B cell (primary cell): ENCODE measurements around the gene GPI. TPM values are rescaled to one million over a fixed set of nuclear protein-coding genes. Genes with fewer than 3 reads are reported as not detected.

ENCODE experiments used
- ATAC-seq: fragments of 200-7000 bp; cut with Tn5 transposase; one replicate; pipeline ENCODE4 v1.10.0; 2021; ENCODE audit warnings: low read depth, mild to moderate bottlenecking, moderate number of reproducible peaks, moderate library complexity
- CTCF ChIA-PET: fragments of 350-600 bp; sonication (Branson Sonifier 250); formaldehyde crosslinking; loops from one replicate; lab custom pipeline; 2021; ENCODE audit warnings: antibody characterized with exemption, inconsistent platforms; lab: Charles Lee
- POLR2A ChIA-PET: fragments of 350-600 bp; sonication (Branson Sonifier 250); formaldehyde crosslinking; loops from one replicate; lab custom pipeline; 2021; ENCODE audit warnings: antibody characterized with exemption; lab: Charles Lee
- DNase-seq: peaks from one replicate; pipeline ENCODE4 v3.0.0; 2013
- H2AFZ ChIP-seq: 2 replicates; pipeline ENCODE4 v1.6.1; 2012; ENCODE audit warnings: mild to moderate bottlenecking, low read depth, low read length; ENCODE audit not compliant: insufficient read depth, poor library complexity, severe bottlenecking
- H3K27ac ChIP-seq, 2 donors: 1 replicate in 1 of 2; 2 replicates in 1 of 2; pipeline ENCODE4 v1.5.1; 2012 to 2013; ENCODE audit warnings: low read length in 2 of 2, mild to moderate bottlenecking in 2 of 2, moderate library complexity in 1 of 2
- H3K27me3 ChIP-seq, 4 experiments: fragments of 200-600 bp in 1 of 4; sonication (generic) in 1 of 4; replicated peaks in 1 of 4; 1 replicate in 2 of 4; 2 replicates in 2 of 4; pipeline versions ENCODE4 v1.6.1 to v1.7.0; 2013 to 2016; ENCODE audit warnings: low read length in 3 of 4, mild to moderate bottlenecking in 2 of 4, mixed read lengths in 1 of 4, moderate library complexity in 1 of 4; ENCODE audit not compliant: insufficient read depth in 4 of 4, control insufficient read depth in 3 of 4; ENCODE audit errors: control extremely low read depth in 1 of 4
- H3K36me3 ChIP-seq, 2 experiments: replicated peaks in 1 of 2; 1 replicate in 1 of 2; 2 replicates in 1 of 2; pipeline versions ENCODE4 v1.6.1 to v1.7.1; 2013; ENCODE audit warnings: low read length in 1 of 2; ENCODE audit not compliant: insufficient read depth in 2 of 2, control insufficient read depth in 1 of 2; ENCODE audit errors: control extremely low read depth in 1 of 2, extremely low read depth in 1 of 2
- H3K4me1 ChIP-seq, 2 donors: fragments of 200-600 bp in 1 of 2; sonication (generic) in 1 of 2; 1 replicate in 1 of 2; 2 replicates in 1 of 2; pipeline versions ENCODE4 v1.5.1 to v1.6.1; 2013 to 2017; ENCODE audit warnings: low read length in 2 of 2; ENCODE audit not compliant: control insufficient read depth in 2 of 2, insufficient read depth in 2 of 2
- H3K4me2 ChIP-seq: replicated peaks from 2 replicates; pipeline ENCODE3; 2012; ENCODE audit warnings: mild to moderate bottlenecking, low read depth, low read length; ENCODE audit not compliant: poor library complexity, severe bottlenecking
- H3K4me3 ChIP-seq, 5 experiments: fragments of 200-600 bp in 1 of 5; sonication (generic) in 1 of 5; 1 replicate in 3 of 5; 2 replicates in 2 of 5; pipeline versions ENCODE4 v1.5.1 to v1.7.0; 2011 to 2016; ENCODE audit warnings: low read length in 4 of 5, mild to moderate bottlenecking in 4 of 5, low read depth in 2 of 5, control low read depth in 1 of 5, moderate library complexity in 1 of 5; ENCODE audit not compliant: insufficient read depth in 1 of 5; ENCODE audit errors: control extremely low read depth in 1 of 5, extremely low read depth in 1 of 5
- H3K79me2 ChIP-seq: fragments of 200-600 bp; sonication (generic); one replicate; pipeline ENCODE4 v1.6.0; 2016; ENCODE audit warnings: low read length; ENCODE audit not compliant: control insufficient read depth, insufficient read depth
- H3K9ac ChIP-seq: fragments of 200-600 bp; sonication (generic); 2 replicates; pipeline ENCODE4 v1.6.1; 2017; ENCODE audit warnings: mild to moderate bottlenecking, low read length, moderate library complexity
- H3K9me3 ChIP-seq, 3 donors: one replicate each; pipeline versions ENCODE4 v1.6.1 to v1.7.1; 2013; ENCODE audit warnings: low read length in 2 of 3; ENCODE audit not compliant: control insufficient read depth in 2 of 3, insufficient read depth in 1 of 3; ENCODE audit errors: control extremely low read depth in 1 of 3
- H4K20me1 ChIP-seq: 2 replicates; pipeline ENCODE4 v1.6.0; 2012; ENCODE audit warnings: mild to moderate bottlenecking, low read length; ENCODE audit not compliant: insufficient read depth, control insufficient read depth, poor library complexity, severe bottlenecking
- H3K27ac Mint-ChIP-seq: one replicate; pipeline ENCODE4 v1.8.0; 2021; ENCODE audit warnings: mixed read lengths
- H3K27me3 Mint-ChIP-seq: one replicate; pipeline ENCODE4 v1.8.0; 2021; ENCODE audit warnings: mixed read lengths
- H3K4me1 Mint-ChIP-seq: one replicate; pipeline ENCODE4 v1.8.0; 2021; ENCODE audit warnings: mixed read lengths
- H3K4me3 Mint-ChIP-seq: one replicate; pipeline ENCODE4 v1.8.0; 2021; ENCODE audit warnings: mixed read lengths
- H3K9me3 Mint-ChIP-seq: one replicate; pipeline ENCODE4 v1.8.0; 2022; ENCODE audit warnings: mixed read lengths; ENCODE audit not compliant: insufficient read depth
- EZH2 ChIP-seq: IDR thresholded peaks from 2 replicates; pipeline ENCODE4 v1.6.1; 2012; ENCODE audit warnings: borderline replicate concordance, low read depth, mild to moderate bottlenecking, moderate library complexity, low read length; ENCODE audit not compliant: insufficient read depth, poor library complexity, severe bottlenecking
- WGBS: methylation state at CpG from one replicate; pipeline ENCODE4 v1.1.5; 2013; ENCODE audit warnings: missing lambda C conversion rate; ENCODE audit not compliant: insufficient coverage; 5-methylcytosine and 5-hydroxymethylcytosine counted together
- intact Hi-C: fragments of 100-400 bp; cut with micrococcal nuclease; formaldehyde crosslinking; loops from one replicate; pipeline ENCODE4 v1.10.0; 2022
- polyA plus RNA-seq: library from polyadenylated mRNA; depleted of rRNA; stranded (reverse); fragments of >200 nt; gene quantifications from 2 replicates; pipeline ENCODE4 v1.2.3, GENCODE V29; 2012
- total RNA-seq, 2 donors: library from RNA; stranded (reverse); fragments of 120-200 nt in 1 of 2; gene quantifications; 1 replicate in 1 of 2; 2 replicates in 1 of 2; pipeline versions ENCODE4 v1.2.3 to v1.2.4, GENCODE V29; 2013 to 2022
- TF ChIP-seq, protein P1 (sequence below): fragments of 200-600 bp; IDR thresholded peaks from one replicate; pipeline ENCODE4 v1.8.0; 2022; ENCODE audit warnings: antibody characterized with exemption, mild to moderate bottlenecking

The GPI gene
- total and polyA plus RNA-seq, 2 donors (not counting 1 experiment from before 2014, with no cell fraction given) = 74.5 to 102 TPM

DNA sequence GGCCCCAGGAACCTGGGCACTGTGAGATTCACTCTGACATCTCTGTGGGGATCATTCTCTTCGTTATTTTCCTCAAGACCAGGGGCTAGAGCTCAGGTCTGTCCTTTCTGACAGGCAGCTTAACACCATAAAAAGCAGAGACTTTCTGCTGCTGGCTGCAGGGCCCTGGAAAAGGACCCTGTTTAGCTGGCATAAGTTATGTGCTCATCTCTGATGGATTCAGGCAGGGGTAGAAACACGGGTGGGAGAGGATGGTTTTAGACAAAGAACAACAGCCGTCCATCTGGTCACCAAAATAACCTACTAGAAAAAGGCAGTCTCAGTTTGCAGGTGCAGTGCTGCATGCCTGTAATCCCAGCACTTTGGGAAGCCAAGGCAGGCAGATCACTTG, 2.3 kb upstream of the GPI start:
- Mint-ChIP-seq H3K27me3 (no peaks in the 10 kb centered on the region), H3K27ac (peak overlapping the region; percentile 7), H3K9me3 (no peaks in the 10 kb centered on the region), H3K4me1 (peaks cover 42% of the 10 kb centered on the region), H3K4me3 (no peak overlapping the region)
- no peaks in the 10 kb centered on the region for H3K27me3 ChIP-seq
- intact Hi-C loops = no loop called here
- peaks cover 0 to 11% of the 10 kb centered on the region in 2 experiments for H3K36me3 ChIP-seq
- peaks cover 24 to 42% of the 10 kb centered on the region in 2 donors for H3K4me1 ChIP-seq
- no peak for ATAC-seq
- no peak overlapping the region for H2AFZ ChIP-seq
- ChIA-PET POLR2A (no interaction called here), CTCF (interaction anchor here (1.2 kb wide), 1 partner anchor 69 kb away, joined by 4 read pairs; no protein-coding TSS in a partner anchor)
- no peaks in the 10 kb centered on the region for H4K20me1 ChIP-seq
- WGBS = 85% methylated on average over 3 of the region's 3 CpGs
- no peak overlapping the region for H3K4me2 ChIP-seq
- TF ChIP-seq, protein P1, sequence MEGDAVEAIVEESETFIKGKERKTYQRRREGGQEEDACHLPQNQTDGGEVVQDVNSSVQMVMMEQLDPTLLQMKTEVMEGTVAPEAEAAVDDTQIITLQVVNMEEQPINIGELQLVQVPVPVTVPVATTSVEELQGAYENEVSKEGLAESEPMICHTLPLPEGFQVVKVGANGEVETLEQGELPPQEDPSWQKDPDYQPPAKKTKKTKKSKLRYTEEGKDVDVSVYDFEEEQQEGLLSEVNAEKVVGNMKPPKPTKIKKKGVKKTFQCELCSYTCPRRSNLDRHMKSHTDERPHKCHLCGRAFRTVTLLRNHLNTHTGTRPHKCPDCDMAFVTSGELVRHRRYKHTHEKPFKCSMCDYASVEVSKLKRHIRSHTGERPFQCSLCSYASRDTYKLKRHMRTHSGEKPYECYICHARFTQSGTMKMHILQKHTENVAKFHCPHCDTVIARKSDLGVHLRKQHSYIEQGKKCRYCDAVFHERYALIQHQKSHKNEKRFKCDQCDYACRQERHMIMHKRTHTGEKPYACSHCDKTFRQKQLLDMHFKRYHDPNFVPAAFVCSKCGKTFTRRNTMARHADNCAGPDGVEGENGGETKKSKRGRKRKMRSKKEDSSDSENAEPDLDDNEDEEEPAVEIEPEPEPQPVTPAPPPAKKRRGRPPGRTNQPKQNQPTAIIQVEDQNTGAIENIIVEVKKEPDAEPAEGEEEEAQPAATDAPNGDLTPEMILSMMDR = no peak
- TF ChIP-seq EZH2 = no peak
- no peaks in the 10 kb centered on the region for H3K9me3 ChIP-seq
- no peak for DNase-seq
- no peak overlapping the region for H3K4me3 ChIP-seq
- H3K9ac ChIP-seq = no peak overlapping the region
- no peak overlapping the region for H3K27ac ChIP-seq
- peaks cover 30% of the 10 kb centered on the region for H3K79me2 ChIP-seq

DNA sequence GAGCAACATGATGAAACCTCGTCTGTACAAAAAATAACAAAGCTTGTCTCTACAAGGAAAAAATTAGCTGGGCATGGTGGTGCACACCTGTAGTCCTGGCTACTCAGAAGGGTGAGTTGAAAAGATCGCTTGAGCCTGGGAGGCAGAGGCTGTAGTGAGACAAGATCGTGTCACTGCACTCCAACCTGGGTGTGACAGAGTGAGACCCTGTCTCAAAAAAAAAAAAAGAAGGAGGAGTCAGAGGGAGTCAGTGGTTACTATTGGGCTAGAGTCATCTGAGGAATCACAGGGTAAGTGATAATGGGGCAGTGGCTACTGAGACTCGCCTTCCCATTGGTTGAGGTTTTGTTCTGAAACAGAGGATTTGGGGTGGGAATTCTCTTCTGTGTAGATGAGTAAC, 1.9 kb upstream of the GPI start:
- Histone ChIP-seq H3K79me2 (peaks cover 35% of the 10 kb centered on the region), H4K20me1 (no peaks in the 10 kb centered on the region), H3K4me3 (no peak overlapping the region), H2AFZ (no peak overlapping the region), H3K36me3 (peaks cover 0 to 15% of the 10 kb centered on the region in 2 experiments), H3K4me1 (peaks cover 24 to 42% of the 10 kb centered on the region in 2 donors), H3K9ac (no peak overlapping the region), H3K27me3 (no peaks in the 10 kb centered on the region), H3K4me2 (no peak overlapping the region), H3K27ac (no peak overlapping the region), H3K9me3 (no peaks in the 10 kb centered on the region)
- ATAC-seq (no peak), DNase-seq (no peak)
- 92% methylated on average over 4 of the region's 4 CpGs for WGBS
- Mint-ChIP-seq H3K4me1 (peaks cover 40% of the 10 kb centered on the region), H3K9me3 (no peaks in the 10 kb centered on the region), H3K4me3 (peak overlapping the region; percentile 30), H3K27ac (no peak overlapping the region), H3K27me3 (no peaks in the 10 kb centered on the region)
- TF ChIP-seq, protein P1 = no peak
- TF ChIP-seq EZH2 = no peak
- intact Hi-C loops = no loop called here
- ChIA-PET CTCF (no interaction called here), POLR2A (no interaction called here)
